ENCODE data around the gene PPHLN1. TPM values are rescaled to one million over a fixed set of nuclear protein-coding genes. Genes with fewer than 3 reads are reported as not detected.

Gene PPHLN1
- total RNA-seq, 2 donors from 2014 or later = 56.9 to 63.1 TPM

GRCh38 chr12:42469355-42470175 lies 143.6 kb downstream of the PPHLN1 start:
- no peak for DNase-seq
- Mint-ChIP-seq H3K36me3 (ENCODE audit: insufficient read depth in 2 of 2) (no peaks in the 10 kb centered on the region), H3K4me3 (peak overlapping the region; percentile 64 to 72), H3K27ac (no peak overlapping the region), H3K27me3 (ENCODE audit: low read depth) (peaks cover 32% of the 10 kb centered on the region), H3K9me3 (no peaks in the 10 kb centered on the region), H3K4me1 (ENCODE audit: low read depth) (peaks cover 21% of the 10 kb centered on the region)
- peak; percentile 75 to 81 for ATAC-seq (replicated peaks in 1 of 2)

- no peak overlapping the region for H3K27ac Mint-ChIP-seq
Observed at GRCh38 chr12:42472376-42472775, 146.4 kb downstream of the PPHLN1 start.

GRCh38 chr12:42473130-42473529 lies 147.2 kb downstream of the PPHLN1 start:
- no peak for ATAC-seq (replicated peaks in 1 of 2)
- Mint-ChIP-seq H3K27ac (no peak overlapping the region), H3K36me3 (ENCODE audit: insufficient read depth in 2 of 2) (no peaks in the 10 kb centered on the region), H3K9me3 (no peaks in the 10 kb centered on the region), H3K27me3 (ENCODE audit: low read depth) (peaks cover 35% of the 10 kb centered on the region), H3K4me1 (ENCODE audit: low read depth) (peaks cover 21% of the 10 kb centered on the region), H3K4me3 (no peak overlapping the region)
- no peak for DNase-seq

More at GRCh38 chr12:42472376-42472775, 146.4 kb downstream of the PPHLN1 start:
- DNase-seq (no peak), ATAC-seq (replicated peaks in 1 of 2) (no peak)
- Mint-ChIP-seq H3K36me3 (ENCODE audit: insufficient read depth in 2 of 2) (no peaks in the 10 kb centered on the region), H3K4me3 (no peak overlapping the region), H3K9me3 (no peaks in the 10 kb centered on the region), H3K4me1 (ENCODE audit: low read depth) (peaks cover 21% of the 10 kb centered on the region), H3K27me3 (ENCODE audit: low read depth) (peaks cover 32% of the 10 kb centered on the region)

- no peak for DNase-seq
- ATAC-seq (replicated peaks in 1 of 2) = no peak
- Mint-ChIP-seq H3K4me3 (no peak overlapping the region), H3K9me3 (no peaks in the 10 kb centered on the region), H3K27me3 (ENCODE audit: low read depth) (peaks cover 35% of the 10 kb centered on the region), H3K4me1 (ENCODE audit: low read depth) (peaks cover 18% of the 10 kb centered on the region), H3K27ac (no peak overlapping the region), H3K36me3 (ENCODE audit: insufficient read depth in 2 of 2) (no peaks in the 10 kb centered on the region)
Observed at GRCh38 chr12:42473561-42473960, 147.6 kb downstream of the PPHLN1 start.

- ATAC-seq (replicated peaks in 1 of 2) (peak in 1 of 2 donors; percentile 30), DNase-seq (no peak)
- Mint-ChIP-seq H3K27ac (no peak overlapping the region), H3K36me3 (ENCODE audit: insufficient read depth in 2 of 2) (no peaks in the 10 kb centered on the region), H3K9me3 (no peaks in the 10 kb centered on the region), H3K27me3 (ENCODE audit: low read depth) (peaks cover 35% of the 10 kb centered on the region), H3K4me1 (ENCODE audit: low read depth) (peaks cover 9% of the 10 kb centered on the region), H3K4me3 (no peak overlapping the region)
Observed at GRCh38 chr12:42474391-42474790, 148.4 kb downstream of the PPHLN1 start.

- DNase-seq (no peak), ATAC-seq (replicated peaks in 1 of 2) (no peak)
- Mint-ChIP-seq H3K36me3 (ENCODE audit: insufficient read depth in 2 of 2) (no peaks in the 10 kb centered on the region), H3K4me1 (ENCODE audit: low read depth) (peaks cover 2% of the 10 kb centered on the region), H3K27ac (no peak overlapping the region), H3K4me3 (no peak overlapping the region), H3K9me3 (no peaks in the 10 kb centered on the region), H3K27me3 (ENCODE audit: low read depth) (peaks cover 36% of the 10 kb centered on the region)
Observed at GRCh38 chr12:42475106-42475505, 149.1 kb downstream of the PPHLN1 start.

GRCh38 chr12:42477941-42478340 lies 152.0 kb downstream of the PPHLN1 start:
- Mint-ChIP-seq H3K4me1 (ENCODE audit: low read depth) (peaks cover 5% of the 10 kb centered on the region), H3K36me3 (ENCODE audit: insufficient read depth in 2 of 2) (no peaks in the 10 kb centered on the region), H3K27me3 (ENCODE audit: low read depth) (peaks cover 41% of the 10 kb centered on the region), H3K27ac (no peak overlapping the region), H3K9me3 (no peaks in the 10 kb centered on the region), H3K4me3 (no peak overlapping the region)
- DNase-seq (no peak), ATAC-seq (replicated peaks in 1 of 2) (no peak)

- no peak overlapping the region for H3K4me3 Mint-ChIP-seq
- H3K27ac Mint-ChIP-seq = no peak overlapping the region
- no peak for ATAC-seq (replicated peaks in 1 of 2)
- peaks cover 15% of the 10 kb centered on the region for H3K4me1 Mint-ChIP-seq (ENCODE audit: low read depth)
- H3K27me3 Mint-ChIP-seq (ENCODE audit: low read depth) = peaks cover 69% of the 10 kb centered on the region
- no peak for DNase-seq
- H3K9me3 Mint-ChIP-seq = no peaks in the 10 kb centered on the region
- peaks cover 2% of the 10 kb centered on the region in 2 donors for H3K36me3 Mint-ChIP-seq (ENCODE audit: insufficient read depth in 2 of 2)
Observed at GRCh38 chr12:42481368-42481767, 155.4 kb downstream of the PPHLN1 start.

GRCh38 chr12:42482041-42482747 lies 156.2 kb downstream of the PPHLN1 start:
- peaks cover 2% of the 10 kb centered on the region in 2 donors for H3K36me3 Mint-ChIP-seq (ENCODE audit: insufficient read depth in 2 of 2)
- H3K4me1 Mint-ChIP-seq (ENCODE audit: low read depth) = peaks cover 15% of the 10 kb centered on the region
- ATAC-seq (replicated peaks in 1 of 2) (no peak), DNase-seq (no peak)
- no peaks in the 10 kb centered on the region for H3K9me3 Mint-ChIP-seq
- no peak overlapping the region for H3K27ac Mint-ChIP-seq
- peaks cover 77% of the 10 kb centered on the region for H3K27me3 Mint-ChIP-seq (ENCODE audit: low read depth)
- H3K4me3 Mint-ChIP-seq = peak overlapping the region; percentile 84 to 85

GRCh38 chr12:42482748-42483520 lies 157.0 kb downstream of the PPHLN1 start:
- H3K4me1 Mint-ChIP-seq (ENCODE audit: low read depth) = peaks cover 15% of the 10 kb centered on the region
- peak; percentile 72 to 80 for DNase-seq
- H3K27ac Mint-ChIP-seq = no peak overlapping the region
- peaks cover 81% of the 10 kb centered on the region for H3K27me3 Mint-ChIP-seq (ENCODE audit: low read depth)
- ATAC-seq (replicated peaks in 1 of 2) = peak; percentile 91
- no peaks in the 10 kb centered on the region for H3K9me3 Mint-ChIP-seq
- H3K4me3 Mint-ChIP-seq = peak overlapping the region; percentile 84 to 85
- H3K36me3 Mint-ChIP-seq (ENCODE audit: insufficient read depth in 2 of 2) = peaks cover 2% of the 10 kb centered on the region in 2 donors

- Mint-ChIP-seq H3K36me3 (ENCODE audit: insufficient read depth in 2 of 2) (peaks cover 2% of the 10 kb centered on the region in 2 donors), H3K27me3 (ENCODE audit: low read depth) (peaks cover 81% of the 10 kb centered on the region), H3K27ac (no peak overlapping the region), H3K4me1 (ENCODE audit: low read depth) (peaks cover 15% of the 10 kb centered on the region), H3K9me3 (no peaks in the 10 kb centered on the region), H3K4me3 (peak overlapping the region; percentile 85 to 93)
- peak; percentile 62 to 65 for ATAC-seq (replicated peaks in 1 of 2)
- DNase-seq = peak; percentile 31 to 33
Observed at GRCh38 chr12:42483521-42483790, 157.5 kb downstream of the PPHLN1 start.

- no peak overlapping the region for H3K27ac Mint-ChIP-seq
- H3K4me3 Mint-ChIP-seq = no peak overlapping the region
- peaks cover 2% of the 10 kb centered on the region in 2 donors for H3K36me3 Mint-ChIP-seq (ENCODE audit: insufficient read depth in 2 of 2)
- no peaks in the 10 kb centered on the region for H3K9me3 Mint-ChIP-seq
- peaks cover 15% of the 10 kb centered on the region for H3K4me1 Mint-ChIP-seq (ENCODE audit: low read depth)
- ATAC-seq (replicated peaks in 1 of 2) = no peak
- peaks cover 69% of the 10 kb centered on the region for H3K27me3 Mint-ChIP-seq (ENCODE audit: low read depth)
- no peak for DNase-seq
Observed at GRCh38 chr12:42484996-42485395, 159.0 kb downstream of the PPHLN1 start.

GRCh38 chr12:42485823-42486222 lies 159.9 kb downstream of the PPHLN1 start:
- ATAC-seq (replicated peaks in 1 of 2) = no peak
- Mint-ChIP-seq H3K27ac (no peak overlapping the region), H3K4me3 (no peak overlapping the region), H3K36me3 (ENCODE audit: insufficient read depth in 2 of 2) (peaks cover 2% of the 10 kb centered on the region in 2 donors), H3K27me3 (ENCODE audit: low read depth) (peaks cover 61% of the 10 kb centered on the region), H3K9me3 (no peaks in the 10 kb centered on the region), H3K4me1 (ENCODE audit: low read depth) (peaks cover 15% of the 10 kb centered on the region)
- DNase-seq = no peak
